ENCODE data around the gene SOX13.

Gene SOX13

GRCh38 chr1:204065174-204065985 is 7.5 kb upstream of the SOX13 start:
- peak; percentile 11 for DNase-seq

GRCh38 chr1:204065986-204066300 is 7.0 kb upstream of the SOX13 start:
- DNase-seq, result no peak

- no peak for DNase-seq
Measured at GRCh38 chr1:204067935-204068334, 5.0 kb upstream of the SOX13 start.

GRCh38 chr1:204069887-204070286 is 3.0 kb upstream of the SOX13 start:
- DNase-seq, result no peak

- no peak for DNase-seq
Measured at GRCh38 chr1:204070895-204071294, 2.0 kb upstream of the SOX13 start.

- no peak for DNase-seq
Measured at GRCh38 chr1:204073837-204074273, 940 bp downstream of the SOX13 start.

- peak; percentile 25 for DNase-seq
Measured at GRCh38 chr1:204074274-204075138, 1.6 kb downstream of the SOX13 start.

- no peak for DNase-seq
Measured at GRCh38 chr1:204075139-204075521, 2.2 kb downstream of the SOX13 start.

GRCh38 chr1:204075890-204076846 is 3.3 kb downstream of the SOX13 start:
- no peak for DNase-seq

- no peak for DNase-seq
Measured at GRCh38 chr1:204076891-204077290, 4.0 kb downstream of the SOX13 start.

- no peak for DNase-seq
Measured at GRCh38 chr1:204077979-204078696, 5.2 kb downstream of the SOX13 start.

- DNase-seq, result no peak
Measured at GRCh38 chr1:204079608-204079999, 6.7 kb downstream of the SOX13 start.

- DNase-seq, result peak; percentile 86
Measured at GRCh38 chr1:204080163-204080903, 7.4 kb downstream of the SOX13 start.

GRCh38 chr1:204081164-204081790 is 8.4 kb downstream of the SOX13 start:
- no peak for DNase-seq

- no peak for DNase-seq
Measured at GRCh38 chr1:204081791-204082513, 9.0 kb downstream of the SOX13 start.

- DNase-seq, result no peak
Measured at GRCh38 chr1:204083491-204083890, 10.6 kb downstream of the SOX13 start.

GRCh38 chr1:204084247-204084772 is 11.4 kb downstream of the SOX13 start:
- DNase-seq, result no peak

GRCh38 chr1:204085876-204086275 is 13.0 kb downstream of the SOX13 start:
- DNase-seq, result no peak

- no peak for DNase-seq
Measured at GRCh38 chr1:204087181-204087892, 14.4 kb downstream of the SOX13 start.

All from T1000 (cell line).